ENCODE results near the gene GADD45B.
A peak's percentile ranks its signal among the peaks of the same experiment; 100 is the strongest.
"Not testable (repeated sequence)": the region's sequence is repeated elsewhere in the genome, so short reads cannot be mapped to it uniquely, and the experiment has no call there.

The GADD45B gene

GRCh38 chr19:2490659-2491058 lies 14.7 kb downstream of the GADD45B start:
- no peak for DNase-seq

- DNase-seq, result no peak
These were observed 15.3 kb downstream of the GADD45B start for GRCh38 chr19:2491130-2491801.

- no peak for DNase-seq
These were observed 16.9 kb downstream of the GADD45B start for GRCh38 chr19:2492870-2493269.

- not testable (repeated sequence) for DNase-seq
These were observed 17.5 kb downstream of the GADD45B start for GRCh38 chr19:2493448-2493847.

GRCh38 chr19:2494084-2494446 lies 18.1 kb downstream of the GADD45B start:
- peak; percentile 16 for DNase-seq

- peak; percentile 72 for DNase-seq
These were observed 18.7 kb downstream of the GADD45B start for GRCh38 chr19:2494447-2495129.

GRCh38 chr19:2495130-2495641 lies 19.3 kb downstream of the GADD45B start:
- peak; percentile 12 for DNase-seq

- DNase-seq, result no peak
These were observed 19.9 kb downstream of the GADD45B start for GRCh38 chr19:2495651-2496316.

- DNase-seq, result no peak
These were observed 21.3 kb downstream of the GADD45B start for GRCh38 chr19:2497186-2497585.

- DNase-seq, result no peak
These were observed 24.2 kb downstream of the GADD45B start for GRCh38 chr19:2500156-2500555.

GRCh38 chr19:2500841-2501261 lies 24.9 kb downstream of the GADD45B start:
- no peak for DNase-seq

- peak; percentile 80 for DNase-seq
These were observed 27.7 kb downstream of the GADD45B start for GRCh38 chr19:2503521-2504109.

- not testable (repeated sequence) for DNase-seq
These were observed 30.7 kb downstream of the GADD45B start for GRCh38 chr19:2506656-2507055.

GRCh38 chr19:2507109-2507508 lies 31.2 kb downstream of the GADD45B start:
- DNase-seq, result peak; percentile 20

- DNase-seq, result no peak
These were observed 33.2 kb downstream of the GADD45B start for GRCh38 chr19:2509096-2509495.

GRCh38 chr19:2511570-2511969 lies 35.6 kb downstream of the GADD45B start:
- DNase-seq, result no peak

GRCh38 chr19:2511991-2512390 lies 36.1 kb downstream of the GADD45B start:
- no peak for DNase-seq

GRCh38 chr19:2512523-2513431 lies 36.9 kb downstream of the GADD45B start:
- DNase-seq, result no peak

- DNase-seq, result no peak
These were observed 39.1 kb downstream of the GADD45B start for GRCh38 chr19:2514981-2515518.

GRCh38 chr19:2516727-2517126 lies 40.8 kb downstream of the GADD45B start:
- no peak for DNase-seq

- DNase-seq, result no peak
These were observed 42.1 kb downstream of the GADD45B start for GRCh38 chr19:2517881-2518601.

All from stimulated activated CD4-positive, alpha-beta T cell treated with anti-CD3 and anti-CD28 coated beads, Interleukin-15, amount 100 ng/mL, for 24 hours (primary cell).